ENCODE results near the gene ZCCHC4. TPM values are rescaled to one million over a fixed set of nuclear protein-coding genes. Genes with fewer than 3 reads are reported as not detected.

Gene ZCCHC4, protein sequence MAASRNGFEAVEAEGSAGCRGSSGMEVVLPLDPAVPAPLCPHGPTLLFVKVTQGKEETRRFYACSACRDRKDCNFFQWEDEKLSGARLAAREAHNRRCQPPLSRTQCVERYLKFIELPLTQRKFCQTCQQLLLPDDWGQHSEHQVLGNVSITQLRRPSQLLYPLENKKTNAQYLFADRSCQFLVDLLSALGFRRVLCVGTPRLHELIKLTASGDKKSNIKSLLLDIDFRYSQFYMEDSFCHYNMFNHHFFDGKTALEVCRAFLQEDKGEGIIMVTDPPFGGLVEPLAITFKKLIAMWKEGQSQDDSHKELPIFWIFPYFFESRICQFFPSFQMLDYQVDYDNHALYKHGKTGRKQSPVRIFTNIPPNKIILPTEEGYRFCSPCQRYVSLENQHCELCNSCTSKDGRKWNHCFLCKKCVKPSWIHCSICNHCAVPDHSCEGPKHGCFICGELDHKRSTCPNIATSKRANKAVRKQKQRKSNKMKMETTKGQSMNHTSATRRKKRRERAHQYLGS
- 4.4 to 5.4 TPM (median 4.9 TPM) in 5 replicates for total RNA-seq (2022; extraction: Qiagen RNA extraction; ENCODE audit: low read depth)

DNA sequence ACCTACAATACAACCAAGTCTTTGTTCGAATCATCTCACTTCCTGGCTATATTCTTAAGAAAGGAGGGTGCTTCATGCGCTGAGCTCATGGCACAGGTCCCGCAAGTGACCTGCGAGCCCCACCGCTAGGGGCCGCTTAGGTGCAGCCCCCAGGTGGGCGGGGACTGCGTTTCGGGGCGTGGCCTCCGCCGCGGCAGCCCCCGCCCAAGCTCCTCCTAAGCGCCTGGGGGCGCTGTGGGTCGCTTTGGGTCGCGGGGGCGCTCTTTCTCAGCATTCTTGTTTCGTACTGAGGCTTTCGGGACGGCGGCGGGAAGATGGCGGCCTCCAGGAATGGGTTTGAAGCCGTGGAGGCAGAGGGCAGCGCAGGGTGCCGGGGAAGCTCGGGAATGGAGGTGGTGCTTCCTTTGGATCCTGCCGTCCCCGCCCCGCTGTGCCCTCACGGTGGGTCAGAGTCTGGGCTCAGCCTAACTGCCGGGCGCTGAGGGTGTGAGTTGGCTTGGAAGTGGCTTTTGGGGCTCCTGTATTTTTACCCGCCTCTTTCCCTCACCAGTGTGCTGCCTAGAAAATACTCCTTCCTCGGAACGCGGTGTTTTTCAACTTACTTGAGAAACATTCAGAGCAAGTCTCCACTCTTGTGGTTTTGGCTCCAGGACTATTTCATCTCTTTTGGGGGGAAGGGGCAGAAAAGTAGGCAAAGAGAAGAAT, at the start of gene ZCCHC4:
TSS of gene ZCCHC4 (plus strand) at position 279 of the 705 bp plus-strand sequence. CDS start at position 315, 36 bp downstream.

GRCh38 chr4:25376754-25377571, 64.4 kb downstream of the ZCCHC4 start, which contains the start of gene ANAPC4:
TSS of gene ANAPC4 (plus strand) at chr4:25377263. CDS start at chr4:25377428, 165 bp downstream.

Other genes starting within 250 kb of the ZCCHC4 start
- gene SEPSECS, start 152.3 kb upstream of the ZCCHC4 start, total RNA-seq (2022; extraction: Qiagen RNA extraction; ENCODE audit: low read depth): 2.7 to 3.6 TPM (median 3.5 TPM) in 5 replicates
- 5.5 to 9.8 TPM (median 7.5 TPM) in 5 replicates for gene PI4K2B, start 78.7 kb upstream of the ZCCHC4 start, total RNA-seq (2022; extraction: Qiagen RNA extraction; ENCODE audit: low read depth)
- 10.4 to 14.2 TPM (median 13.6 TPM) in 5 replicates for gene ANAPC4, start 64.5 kb downstream of the ZCCHC4 start, total RNA-seq (2022; extraction: Qiagen RNA extraction; ENCODE audit: low read depth)

Data from A549 treated with DMSO at 1 μM for 4 hours (cell line).